Mesendoderm (in vitro differentiated cells): ENCODE data around the gene MGST3.
"Not testable (repeated sequence)": the region's sequence is repeated elsewhere in the genome, so short reads cannot be mapped to it uniquely, and the experiment has no call there.

Experiments
- DNase-seq: peaks from one replicate; pipeline ENCODE4 v3.0.0; 2013
- H2AK5ac ChIP-seq: 2 replicates; pipeline ENCODE4 v1.6.1; 2013; ENCODE audit warnings: low read length, inconsistent platforms
- H2BK120ac ChIP-seq: 2 replicates; pipeline ENCODE4 v1.6.1; 2013; ENCODE audit warnings: low read depth, mild to moderate bottlenecking, low read length, moderate library complexity, mixed read lengths
- H2BK15ac ChIP-seq: replicated peaks from 2 replicates; pipeline ENCODE4 v1.6.1; 2013; ENCODE audit warnings: low read depth, mild to moderate bottlenecking, moderate library complexity
- H2BK5ac ChIP-seq: 2 replicates; pipeline ENCODE4 v1.6.1; 2013; ENCODE audit warnings: low read length, inconsistent platforms
- H3K18ac ChIP-seq: 2 replicates; pipeline ENCODE4 v1.6.1; 2013; ENCODE audit warnings: mild to moderate bottlenecking, low read length, mixed read lengths
- H3K23ac ChIP-seq: one replicate; pipeline ENCODE4 v1.6.1; 2013; ENCODE audit warnings: low read length
- H3K27ac ChIP-seq: 2 replicates; pipeline ENCODE4 v1.5.1; 2013; ENCODE audit warnings: low read depth, mild to moderate bottlenecking, inconsistent platforms, low read length, moderate library complexity
- H3K27me3 ChIP-seq: 2 replicates; pipeline ENCODE4 v1.6.1; 2013; ENCODE audit warnings: low read length, control low read depth, mild to moderate bottlenecking, inconsistent platforms; ENCODE audit not compliant: insufficient read depth, poor library complexity
- H3K36me3 ChIP-seq: 2 replicates; pipeline ENCODE4 v1.6.1; 2013; ENCODE audit warnings: low read length, inconsistent platforms; ENCODE audit not compliant: control insufficient read depth, insufficient read depth
- H3K4ac ChIP-seq: one replicate; pipeline ENCODE4 v1.6.1; 2013; ENCODE audit warnings: low read depth, mild to moderate bottlenecking, low read length, moderate library complexity
- H3K4me1 ChIP-seq: 2 replicates; pipeline ENCODE4 v1.6.1; 2013; ENCODE audit warnings: low read depth, low read length, inconsistent platforms; ENCODE audit not compliant: control insufficient read depth
- H3K4me2 ChIP-seq: 2 replicates; pipeline ENCODE4 v1.6.1; 2013; ENCODE audit warnings: low read length
- H3K4me3 ChIP-seq: 2 replicates; pipeline ENCODE4 v1.5.1; 2013; ENCODE audit warnings: mild to moderate bottlenecking, low read length
- H3K56ac ChIP-seq: one replicate; pipeline ENCODE4 v1.6.1; 2013; ENCODE audit warnings: low read length
- H3K79me1 ChIP-seq: 2 replicates; pipeline ENCODE4 v1.6.1; 2013; ENCODE audit warnings: low read length, inconsistent platforms
- H3K79me2 ChIP-seq: 2 replicates; pipeline ENCODE4 v1.6.1; 2013; ENCODE audit warnings: mild to moderate bottlenecking, low read length; ENCODE audit not compliant: control insufficient read depth, insufficient read depth
- H3K9ac ChIP-seq: 2 replicates; pipeline ENCODE4 v1.6.1; 2013; ENCODE audit warnings: low read length, inconsistent platforms
- H4K5ac ChIP-seq: one replicate; pipeline ENCODE4 v1.6.1; 2013; ENCODE audit warnings: low read length
- H4K8ac ChIP-seq: one replicate; pipeline ENCODE4 v1.6.1; 2013; ENCODE audit warnings: low read depth, mild to moderate bottlenecking, control low read depth, low read length, moderate library complexity
- WGBS: extraction: QIAGEN DNeasy Blood & Tissue Kit; methylation state at CpG from one replicate; pipeline ENCODE4 v1.1.7; 2013; ENCODE audit warnings: low lambda C conversion rate, missing lambda C conversion rate; ENCODE audit not compliant: insufficient coverage; ENCODE audit errors: extremely low coverage; 5-methylcytosine and 5-hydroxymethylcytosine counted together

Gene MGST3

GRCh38 chr1:165647970-165648369 lies 16.9 kb downstream of the MGST3 start:
- no peak for DNase-seq

GRCh38 chr1:165648919-165649572 lies 18.0 kb downstream of the MGST3 start:
- Histone ChIP-seq H3K4me2 (no peak overlapping the region), H3K79me1 (peaks cover 4% of the 10 kb centered on the region), H2BK120ac (no peak overlapping the region), H3K56ac (no peak overlapping the region), H4K8ac (no peak overlapping the region), H2AK5ac (no peak overlapping the region), H3K23ac (no peak overlapping the region), H3K27ac (no peak overlapping the region), H3K4me1 (no peaks in the 10 kb centered on the region), H2BK15ac (no peak overlapping the region), H3K18ac (no peak overlapping the region), H3K4me3 (no peak overlapping the region), H3K9ac (no peak overlapping the region), H4K5ac (no peak overlapping the region), H2BK5ac (no peak overlapping the region), H3K4ac (no peak overlapping the region), H3K27me3 (no peaks in the 10 kb centered on the region), H3K36me3 (no peaks in the 10 kb centered on the region), H3K79me2 (no peaks in the 10 kb centered on the region)
- DNase-seq: no peak
- no CpG with 5 or more reads among the region's 7 CpGs for WGBS

More at GRCh38 chr1:165647970-165648369, 16.9 kb downstream of the MGST3 start:
- Histone ChIP-seq H3K4ac (no peak overlapping the region), H3K9ac (no peak overlapping the region), H3K4me1 (no peaks in the 10 kb centered on the region), H2BK5ac (no peak overlapping the region), H2AK5ac (no peak overlapping the region), H3K79me1 (peaks cover 4% of the 10 kb centered on the region), H4K5ac (no peak overlapping the region), H3K4me3 (no peak overlapping the region), H3K23ac (no peak overlapping the region), H3K36me3 (no peaks in the 10 kb centered on the region), H3K4me2 (no peak overlapping the region), H3K79me2 (no peaks in the 10 kb centered on the region), H3K27ac (no peak overlapping the region), H4K8ac (no peak overlapping the region), H3K27me3 (no peaks in the 10 kb centered on the region), H2BK15ac (no peak overlapping the region), H2BK120ac (no peak overlapping the region), H3K56ac (no peak overlapping the region), H3K18ac (no peak overlapping the region)
- no CpG with 5 or more reads among the region's 4 CpGs for WGBS

- Histone ChIP-seq H3K18ac (no peak overlapping the region), H2AK5ac (no peak overlapping the region), H3K4me2 (no peak overlapping the region), H3K4me3 (no peak overlapping the region), H4K8ac (peak overlapping the region; percentile 70), H3K56ac (no peak overlapping the region), H3K4me1 (no peaks in the 10 kb centered on the region), H3K9ac (no peak overlapping the region), H3K23ac (no peak overlapping the region), H3K36me3 (no peaks in the 10 kb centered on the region), H3K27ac (no peak overlapping the region), H2BK5ac (no peak overlapping the region), H3K79me2 (no peaks in the 10 kb centered on the region), H3K4ac (no peak overlapping the region), H3K27me3 (no peaks in the 10 kb centered on the region), H2BK15ac (no peak overlapping the region), H2BK120ac (no peak overlapping the region), H3K79me1 (peaks cover 3% of the 10 kb centered on the region), H4K5ac (no peak overlapping the region)
- no peak for DNase-seq
- WGBS: no CpG with 5 or more reads among the region's 9 CpGs
These were observed 20.1 kb downstream of the MGST3 start for GRCh38 chr1:165650981-165651625.

DNA sequence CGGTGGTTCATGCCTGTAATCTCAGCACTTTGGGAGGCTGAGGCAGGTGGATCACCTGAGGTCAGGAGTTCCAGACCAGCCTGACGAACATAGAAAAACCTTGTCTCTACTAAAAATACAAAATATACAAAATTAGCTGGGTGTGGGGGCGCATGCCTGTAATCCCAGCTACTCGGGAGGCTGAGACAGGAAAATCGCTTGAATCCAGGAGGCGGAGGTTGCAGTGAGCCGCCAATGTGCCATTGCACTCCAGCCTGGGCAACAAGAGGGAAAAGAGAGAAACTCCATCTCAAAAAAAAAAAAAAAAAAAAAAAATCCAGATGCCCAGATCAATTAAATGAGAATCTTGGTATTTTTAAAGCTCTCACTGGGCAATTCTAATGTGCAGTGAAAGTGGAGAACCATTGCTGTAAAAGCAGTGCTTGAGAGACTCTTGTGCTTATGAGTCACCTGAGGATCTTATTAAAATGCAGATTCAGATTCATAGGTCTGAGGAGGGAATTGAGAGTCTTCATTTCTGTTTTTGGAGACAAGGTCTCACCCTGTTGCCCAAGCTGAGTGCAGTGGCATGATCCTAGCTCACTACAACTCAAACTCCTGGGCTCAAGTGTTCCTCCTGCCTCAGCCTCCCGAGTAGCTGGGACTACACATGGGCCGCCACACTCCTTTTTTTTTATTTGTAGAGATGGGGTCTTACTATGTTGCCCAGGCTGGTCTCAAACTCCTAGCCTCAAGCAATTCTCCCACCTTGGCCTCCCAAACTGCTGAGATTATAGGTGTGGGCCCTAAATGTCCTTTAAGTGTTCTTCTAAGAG lies 27.9 kb downstream of the MGST3 start:
- H3K36me3 ChIP-seq, H2BK5ac ChIP-seq, H4K8ac ChIP-seq, H2AK5ac ChIP-seq, H2BK15ac ChIP-seq, H3K27me3 ChIP-seq, H3K4ac ChIP-seq, H3K4me1 ChIP-seq, H2BK120ac ChIP-seq, H3K56ac ChIP-seq, H3K27ac ChIP-seq, H3K79me1 ChIP-seq, H3K18ac ChIP-seq, H3K4me2 ChIP-seq, H3K9ac ChIP-seq, H3K23ac ChIP-seq, H3K79me2 ChIP-seq, DNase-seq, H4K5ac ChIP-seq, H3K4me3 ChIP-seq: not testable (repeated sequence)
- WGBS: no CpG with 5 or more reads among the region's 9 CpGs

DNA sequence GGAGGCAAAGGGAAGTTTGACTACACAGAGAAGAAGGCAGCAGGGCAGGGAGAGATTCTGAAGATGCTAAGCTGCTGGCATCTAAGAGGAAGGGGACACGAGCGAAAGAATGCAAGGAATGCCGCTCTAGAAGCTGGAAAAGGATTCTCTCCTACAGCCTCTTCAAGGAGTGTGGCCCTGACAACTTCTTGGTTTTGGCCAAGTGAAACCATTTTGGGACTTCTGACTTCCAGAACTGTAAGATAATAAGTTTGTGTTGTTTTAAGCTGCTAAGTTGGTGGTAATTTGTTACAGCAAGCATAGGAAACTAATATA lies 28.5 kb downstream of the MGST3 start:
- H2BK120ac ChIP-seq: no peak overlapping the region
- no peak overlapping the region for H2BK5ac ChIP-seq
- no peak overlapping the region for H2BK15ac ChIP-seq
- H3K79me2 ChIP-seq: no peaks in the 10 kb centered on the region
- H2AK5ac ChIP-seq: no peak overlapping the region
- H3K4me3 ChIP-seq: no peak overlapping the region
- H3K79me1 ChIP-seq: no peaks in the 10 kb centered on the region
- peak; percentile 83 for DNase-seq
- H3K18ac ChIP-seq: no peak overlapping the region
- H3K4me1 ChIP-seq: no peaks in the 10 kb centered on the region
- H3K36me3 ChIP-seq: peaks cover 4% of the 10 kb centered on the region
- no peak overlapping the region for H3K23ac ChIP-seq
- WGBS: no CpG with 5 or more reads among the region's 3 CpGs
- no peak overlapping the region for H4K5ac ChIP-seq
- H3K4ac ChIP-seq: no peak overlapping the region
- H4K8ac ChIP-seq: no peak overlapping the region
- no peak overlapping the region for H3K4me2 ChIP-seq
- H3K27me3 ChIP-seq: no peaks in the 10 kb centered on the region
- no peak overlapping the region for H3K27ac ChIP-seq
- no peak overlapping the region for H3K56ac ChIP-seq
- H3K9ac ChIP-seq: no peak overlapping the region
